HG03064 (cell line): ENCODE measurements around the gene ZDHHC13.
"Not testable (repeated sequence)": the region's sequence is repeated elsewhere in the genome, so short reads cannot be mapped to it uniquely, and the experiment has no call there.

Experiments
- ATAC-seq: cut with Tn5 transposase; IDR thresholded peaks from one replicate; pipeline ENCODE4 v1.9.1; 2021; ENCODE audit warnings: low read depth; ENCODE audit not compliant: unreplicated experiment

Gene ZDHHC13

GRCh38 chr11:19099093-19099492 lies 17.9 kb upstream of the ZDHHC13 start:
- ATAC-seq, result no peak

GRCh38 chr11:19100885-19101284 lies 16.1 kb upstream of the ZDHHC13 start:
- ATAC-seq, result no peak

GRCh38 chr11:19101796-19102520 lies 15.0 kb upstream of the ZDHHC13 start:
- no peak for ATAC-seq

DNA sequence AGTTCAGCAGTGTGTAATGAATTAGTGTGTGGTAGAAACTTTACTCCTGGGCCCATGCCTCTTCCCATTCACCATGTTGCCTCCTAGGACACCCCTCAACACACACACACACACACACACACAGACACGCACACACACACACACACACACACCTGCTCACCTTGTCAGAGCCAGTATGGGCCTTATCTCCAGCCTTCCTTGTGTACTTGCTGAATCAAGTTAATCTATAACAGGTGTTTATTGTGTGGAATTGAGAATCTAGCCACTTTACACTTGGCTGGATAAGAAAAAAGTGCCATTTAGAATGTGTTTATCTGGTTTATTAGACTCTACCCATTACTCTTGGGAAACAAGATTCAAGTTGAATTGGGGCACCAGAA lies 14.5 kb upstream of the ZDHHC13 start:
- ATAC-seq, result no peak

GRCh38 chr11:19105011-19105410 lies 12.0 kb upstream of the ZDHHC13 start:
- no peak for ATAC-seq

GRCh38 chr11:19107125-19107524 lies 9.8 kb upstream of the ZDHHC13 start:
- no peak for ATAC-seq

- no peak for ATAC-seq
Measured at GRCh38 chr11:19110295-19110694, 6.7 kb upstream of the ZDHHC13 start.

DNA sequence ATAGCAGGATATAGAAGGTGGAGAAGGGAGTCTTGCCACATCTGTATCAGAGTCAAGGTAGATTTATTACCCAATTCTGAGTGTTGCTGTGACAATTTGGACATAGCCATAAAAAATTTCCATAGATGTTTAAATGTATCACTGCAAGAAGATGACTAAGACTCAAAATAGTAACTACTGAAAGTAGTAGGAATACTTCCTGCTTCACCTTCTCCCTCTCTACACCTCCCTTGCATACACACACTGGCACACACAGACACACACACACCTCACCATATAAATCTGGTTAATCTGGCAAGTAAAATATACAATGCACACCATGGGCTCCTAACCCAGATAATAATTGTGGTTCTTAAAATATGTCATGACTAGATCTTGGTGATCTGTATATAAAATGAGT lies 5.2 kb upstream of the ZDHHC13 start:
- no peak for ATAC-seq

GRCh38 chr11:19116276-19116970 lies 545 bp upstream of the ZDHHC13 start:
- ATAC-seq, result no peak

DNA sequence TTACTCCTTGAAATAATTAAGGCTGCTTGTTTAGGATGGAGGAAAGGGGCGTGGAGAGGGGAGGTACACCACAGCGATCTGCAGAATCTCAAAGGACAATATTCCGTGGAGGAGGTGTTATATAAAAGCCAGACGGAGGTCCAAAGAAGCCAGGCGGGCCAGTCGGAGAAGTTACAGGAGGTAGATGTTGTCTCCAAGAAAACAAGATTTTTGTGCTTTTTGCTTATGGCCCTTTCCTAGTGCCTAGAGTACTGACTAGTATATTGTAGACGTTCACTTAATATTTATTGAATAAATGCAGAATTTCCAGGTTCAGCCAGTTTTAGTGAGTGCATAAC lies 761 bp downstream of the ZDHHC13 start:
- ATAC-seq, result no peak

DNA sequence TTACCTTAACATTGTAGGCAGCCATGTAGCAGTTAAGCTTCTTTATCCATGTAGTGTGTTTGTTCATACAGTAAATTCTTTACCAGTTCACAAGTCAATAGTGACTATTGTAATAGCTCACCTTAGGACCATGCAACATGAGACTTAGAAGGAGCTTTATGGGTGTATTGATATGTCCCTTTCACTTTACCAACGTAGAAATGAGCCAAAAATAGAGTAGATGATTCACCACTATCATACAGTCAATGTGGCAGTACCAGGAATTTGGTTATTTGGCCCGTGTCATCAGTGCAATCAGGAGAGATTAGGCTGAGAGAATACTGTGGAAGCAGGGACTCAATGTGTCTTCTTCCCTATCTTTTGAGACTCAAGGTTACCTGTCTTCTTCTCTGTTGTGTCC lies 4.7 kb downstream of the ZDHHC13 start:
- ATAC-seq, result no peak

DNA sequence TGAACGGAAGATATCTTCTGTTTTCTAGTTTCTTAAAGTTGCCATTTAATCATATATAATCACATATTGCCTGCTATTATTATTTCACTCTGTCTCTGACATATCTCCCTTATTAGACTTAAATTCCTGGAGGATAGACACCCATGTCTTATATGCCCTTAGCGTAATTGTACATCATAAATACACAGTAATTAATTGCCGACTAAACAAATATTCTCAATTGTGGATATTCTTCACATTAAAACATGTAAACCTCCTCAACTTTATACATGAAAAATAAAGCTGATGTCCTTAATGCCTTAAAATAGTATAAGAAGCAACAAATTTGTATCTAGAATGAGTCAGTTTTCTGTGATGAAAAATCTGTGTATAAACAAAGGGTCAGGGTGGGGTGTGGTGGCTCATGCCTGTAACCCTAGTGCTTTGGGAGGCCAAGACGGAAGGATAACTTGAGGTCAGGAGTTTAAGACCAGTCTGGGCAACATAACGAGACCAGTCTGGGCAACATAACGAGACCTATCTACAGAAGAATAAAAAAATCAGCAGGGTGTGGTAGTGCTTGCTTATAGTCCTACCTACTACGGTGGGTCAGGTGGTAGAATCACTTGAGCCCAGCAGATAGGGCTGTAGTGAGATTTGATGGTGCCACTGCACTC lies 6.1 kb downstream of the ZDHHC13 start:
- ATAC-seq, result no peak

- not testable (repeated sequence) for ATAC-seq
Measured at GRCh38 chr11:19126562-19127325, 9.8 kb downstream of the ZDHHC13 start.

GRCh38 chr11:19134004-19134403 lies 17.0 kb downstream of the ZDHHC13 start:
- no peak for ATAC-seq

DNA sequence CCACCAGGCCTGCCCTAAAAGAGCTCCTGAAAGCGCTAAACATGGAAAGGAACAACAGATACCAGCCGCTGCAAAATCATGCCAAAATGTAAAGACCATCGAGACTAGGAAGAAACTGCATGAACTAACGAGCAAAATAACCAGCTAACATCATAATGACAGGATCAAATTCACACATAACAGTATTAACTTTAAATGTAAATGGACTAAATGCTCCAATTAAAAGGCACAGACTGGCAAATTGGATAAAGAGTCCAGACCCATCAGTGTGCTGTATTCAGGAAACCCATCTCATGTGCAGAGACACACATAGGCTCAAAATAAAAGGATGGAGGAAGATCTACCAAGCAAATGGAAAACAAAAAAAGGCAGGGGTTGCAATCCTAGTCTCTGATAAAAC lies 19.9 kb downstream of the ZDHHC13 start:
- not testable (repeated sequence) for ATAC-seq

DNA sequence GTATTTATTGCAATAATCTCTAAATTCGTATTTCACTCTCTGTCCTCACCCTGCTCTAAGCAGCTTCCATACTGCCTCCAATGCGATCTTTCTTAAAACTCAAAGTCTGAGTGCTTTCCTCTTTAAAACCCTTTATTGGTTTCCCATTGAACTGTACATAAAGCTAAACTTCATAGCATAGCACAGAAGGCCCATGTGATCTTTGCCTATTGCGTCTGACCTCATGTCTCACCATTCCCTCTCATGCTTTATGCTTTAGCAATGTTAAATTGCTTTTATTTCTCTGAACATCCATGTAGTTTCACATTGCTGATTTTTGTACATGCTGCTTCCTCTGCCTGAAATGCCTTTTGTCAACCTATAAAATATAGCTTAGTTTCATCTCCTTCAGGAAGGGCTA lies 28.4 kb downstream of the ZDHHC13 start:
- ATAC-seq, result no peak

GRCh38 chr11:19156892-19157291 lies 39.9 kb downstream of the ZDHHC13 start:
- ATAC-seq, result no peak

DNA sequence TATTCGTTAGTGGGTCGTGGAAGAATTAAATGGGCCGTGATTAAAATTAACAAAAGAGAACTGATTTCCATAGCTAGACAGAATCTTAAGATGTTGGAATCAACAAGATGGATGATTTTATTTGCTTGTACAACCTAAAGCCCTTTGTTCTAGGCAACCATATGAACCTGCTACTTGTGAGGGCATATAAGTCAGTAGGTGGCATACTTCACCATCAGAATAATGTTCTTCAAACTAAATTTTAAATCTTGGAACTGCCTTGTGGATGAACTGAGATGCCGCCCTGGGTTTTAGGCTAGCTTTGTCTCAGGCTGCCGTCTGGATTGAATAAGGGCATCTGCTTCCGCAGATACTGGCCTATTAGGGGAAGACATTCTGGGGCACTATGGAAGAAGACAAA lies 43.9 kb downstream of the ZDHHC13 start:
- ATAC-seq, result no peak

DNA sequence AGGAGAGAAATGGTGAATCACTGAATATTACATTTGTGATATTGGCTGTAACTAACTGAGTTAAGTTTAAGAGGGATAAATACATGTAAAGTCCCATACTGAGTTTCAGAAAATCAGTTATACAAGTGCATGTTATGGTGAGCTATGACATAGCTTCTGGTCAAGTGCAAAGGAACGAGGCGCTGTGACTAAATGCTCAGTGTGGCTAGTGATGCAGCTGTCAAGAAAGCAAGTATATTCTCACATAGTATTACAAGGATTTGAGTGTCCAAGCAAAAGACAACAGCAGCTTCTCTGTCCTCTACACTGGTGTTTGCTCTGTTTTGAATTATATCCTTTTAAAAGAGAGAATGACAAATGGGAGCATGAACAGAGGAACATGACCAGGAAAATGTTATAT lies 44.7 kb downstream of the ZDHHC13 start:
- ATAC-seq, result no peak

- ATAC-seq, result no peak
Measured at GRCh38 chr11:19162951-19163505, 46.1 kb downstream of the ZDHHC13 start.

DNA sequence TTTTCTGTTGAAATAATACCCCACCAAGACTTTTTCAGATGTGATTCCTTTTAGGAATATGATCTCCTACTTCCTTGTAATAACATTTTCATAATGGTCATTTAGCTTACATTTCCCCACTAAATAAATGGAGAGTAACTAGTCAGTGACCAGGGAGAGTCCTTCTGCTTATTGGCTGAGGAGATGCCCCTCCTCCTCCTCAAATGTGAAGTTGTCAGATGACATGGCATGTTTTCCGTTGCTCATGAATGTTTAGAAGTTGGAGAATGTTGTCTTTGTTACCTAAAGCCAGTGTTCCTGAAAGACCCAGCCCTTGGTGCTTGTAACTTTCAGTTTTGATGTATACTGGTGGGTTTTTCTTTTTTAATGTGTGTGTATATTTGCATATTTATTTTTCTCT lies 46.6 kb downstream of the ZDHHC13 start:
- ATAC-seq, result no peak
